GM23338 (cell line): ENCODE measurements around the gene HYAL2.

Experiments
- POLR2AphosphoS5 ChIP-seq: IDR thresholded peaks from 2 replicates; pipeline ENCODE4 v1.6.1; 2016; ENCODE audit warnings: antibody characterized with exemption, low read depth
- TF ChIP-seq, protein P1 (sequence below), 2 experiments: fragments of 200-600 bp in 1 of 2; sonication (generic) in 1 of 2; conservative IDR thresholded peaks; 2 replicates each; pipeline versions ENCODE4 v1.5.1 to v1.6.1; 2016 to 2017; ENCODE audit warnings: antibody characterized with exemption in 2 of 2, low read depth in 2 of 2, mild to moderate bottlenecking in 2 of 2, moderate library complexity in 1 of 2

DNA sequence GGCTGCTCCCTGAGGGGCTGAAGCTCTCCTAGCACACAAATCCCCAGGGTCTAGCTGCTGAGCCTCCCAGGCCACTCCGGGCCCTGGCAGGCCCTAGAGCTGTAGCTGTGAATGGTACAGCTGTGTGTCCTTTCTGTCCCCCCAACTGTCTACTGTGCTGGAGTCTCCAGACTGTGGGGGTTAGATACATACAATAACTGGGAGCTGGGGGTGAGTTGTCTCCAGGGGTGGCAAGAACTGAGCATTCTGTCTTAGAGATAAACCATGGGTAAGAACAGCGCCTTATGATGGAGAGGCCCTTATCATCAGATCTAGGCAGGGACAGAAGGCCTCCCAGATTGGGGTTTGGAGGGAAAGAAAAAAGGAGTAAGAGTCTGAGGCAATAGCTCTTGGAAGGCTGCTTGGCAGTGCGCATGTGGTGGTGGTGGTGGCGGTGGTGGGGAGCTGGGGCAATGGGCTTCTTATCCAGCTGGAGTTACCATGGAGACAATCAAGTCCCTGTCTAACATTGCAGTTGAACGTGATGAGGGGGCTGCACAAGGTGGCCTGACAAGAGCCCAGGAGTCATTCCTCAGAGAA, 31.7 kb upstream of the HYAL2 start:
- TF ChIP-seq, protein P1, sequence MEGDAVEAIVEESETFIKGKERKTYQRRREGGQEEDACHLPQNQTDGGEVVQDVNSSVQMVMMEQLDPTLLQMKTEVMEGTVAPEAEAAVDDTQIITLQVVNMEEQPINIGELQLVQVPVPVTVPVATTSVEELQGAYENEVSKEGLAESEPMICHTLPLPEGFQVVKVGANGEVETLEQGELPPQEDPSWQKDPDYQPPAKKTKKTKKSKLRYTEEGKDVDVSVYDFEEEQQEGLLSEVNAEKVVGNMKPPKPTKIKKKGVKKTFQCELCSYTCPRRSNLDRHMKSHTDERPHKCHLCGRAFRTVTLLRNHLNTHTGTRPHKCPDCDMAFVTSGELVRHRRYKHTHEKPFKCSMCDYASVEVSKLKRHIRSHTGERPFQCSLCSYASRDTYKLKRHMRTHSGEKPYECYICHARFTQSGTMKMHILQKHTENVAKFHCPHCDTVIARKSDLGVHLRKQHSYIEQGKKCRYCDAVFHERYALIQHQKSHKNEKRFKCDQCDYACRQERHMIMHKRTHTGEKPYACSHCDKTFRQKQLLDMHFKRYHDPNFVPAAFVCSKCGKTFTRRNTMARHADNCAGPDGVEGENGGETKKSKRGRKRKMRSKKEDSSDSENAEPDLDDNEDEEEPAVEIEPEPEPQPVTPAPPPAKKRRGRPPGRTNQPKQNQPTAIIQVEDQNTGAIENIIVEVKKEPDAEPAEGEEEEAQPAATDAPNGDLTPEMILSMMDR (conservative IDR thresholded peaks at IDR 0.05; ENCODE audit: low read depth in 2 of 2), result no peak
- TF ChIP-seq POLR2AphosphoS5, result no peak
